ENCODE data around the gene DDX54.

- TF ChIP-seq CTCF (IDR thresholded peaks at IDR 0.05) (no peak), EP300 (IDR thresholded peaks at IDR 0.05) (no peak), POLR2A (IDR thresholded peaks at IDR 0.05) (no peak), POLR2AphosphoS5 (IDR thresholded peaks at IDR 0.05) (no peak)
Measured at GRCh38 chr12:113200021-113200797, 14.9 kb upstream of the DDX54 start.
